Activated naive CD4-positive, alpha-beta T cell treated with anti-CD3 and anti-CD28 coated beads, Interleukin-2, amount 50 U/mL, for 16 hours (primary cell): ENCODE results near the gene KIF25.

Source experiments
- DNase-seq: peaks from one replicate; pipeline ENCODE4 v3.0.0-alpha.2; 2020

The KIF25 gene

DNA sequence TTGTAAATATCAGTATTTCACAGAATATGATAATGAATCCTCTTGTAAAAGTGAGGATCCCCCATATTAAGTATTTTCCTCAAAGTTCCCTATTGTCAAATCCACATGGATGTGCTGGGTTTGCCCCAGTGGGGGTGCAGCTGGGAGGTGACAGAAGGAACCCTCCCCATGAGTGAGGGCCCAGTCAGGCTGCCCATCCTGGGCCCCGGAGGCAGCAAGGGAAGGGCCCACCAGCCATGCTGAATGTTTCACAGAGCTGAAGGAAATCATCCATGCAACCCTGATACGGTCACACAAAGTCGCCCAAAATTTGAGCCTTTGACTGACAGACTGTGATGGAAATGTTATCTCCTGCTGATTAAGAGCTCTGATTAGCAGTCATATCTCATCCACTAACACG, 41.8 kb downstream of the KIF25 start:
- no peak for DNase-seq

DNA sequence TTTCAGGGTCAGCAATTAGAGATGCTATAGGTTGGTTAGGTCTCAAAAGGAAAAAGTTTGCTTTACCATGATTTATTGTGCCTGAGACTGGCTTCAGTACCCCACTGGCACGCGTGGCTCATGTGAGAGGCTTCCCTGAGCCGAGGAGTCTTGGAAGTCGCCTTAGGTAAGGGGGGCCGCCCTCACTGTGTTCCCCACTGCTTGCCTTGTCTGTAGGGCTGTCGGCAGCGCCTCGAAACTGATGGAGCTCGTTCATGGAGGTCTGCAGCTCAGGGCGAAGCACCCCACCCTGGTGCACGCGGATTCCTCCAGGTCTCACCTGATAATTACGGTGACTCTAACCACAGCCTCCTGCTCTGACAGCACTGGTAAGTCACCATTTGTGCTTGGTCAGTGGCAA, 42.4 kb downstream of the KIF25 start:
- no peak for DNase-seq

DNA sequence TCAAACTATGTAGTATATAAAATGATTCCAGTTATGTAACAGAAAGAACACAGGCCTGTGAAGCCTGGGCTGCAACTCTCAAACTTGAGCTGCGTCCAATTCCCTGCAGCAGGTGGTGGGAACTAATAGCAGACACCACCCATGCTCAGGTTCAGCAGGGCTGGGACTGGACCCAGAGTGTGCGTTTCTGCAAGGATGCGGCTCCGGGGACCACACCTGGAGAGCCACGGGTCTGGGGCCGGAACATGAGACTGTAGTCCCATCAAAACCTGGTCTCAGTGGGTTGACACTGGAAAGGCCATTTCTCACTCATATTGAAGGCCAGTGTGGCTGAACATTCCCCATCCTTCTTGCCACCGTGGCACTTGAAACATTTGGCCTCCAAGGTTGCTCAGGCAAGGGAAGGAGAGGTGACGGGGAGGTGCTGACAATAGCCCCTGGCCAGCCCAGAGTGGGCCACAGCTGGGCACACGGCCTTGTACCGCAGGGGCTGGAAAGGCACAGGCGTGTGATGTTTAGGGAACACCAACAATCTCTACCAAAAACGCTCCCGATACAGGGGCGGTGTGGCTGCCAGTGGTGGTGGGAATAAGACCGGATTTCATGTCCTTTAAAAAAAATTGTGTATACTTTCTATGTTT, 43.5 kb downstream of the KIF25 start:
- no peak for DNase-seq

DNA sequence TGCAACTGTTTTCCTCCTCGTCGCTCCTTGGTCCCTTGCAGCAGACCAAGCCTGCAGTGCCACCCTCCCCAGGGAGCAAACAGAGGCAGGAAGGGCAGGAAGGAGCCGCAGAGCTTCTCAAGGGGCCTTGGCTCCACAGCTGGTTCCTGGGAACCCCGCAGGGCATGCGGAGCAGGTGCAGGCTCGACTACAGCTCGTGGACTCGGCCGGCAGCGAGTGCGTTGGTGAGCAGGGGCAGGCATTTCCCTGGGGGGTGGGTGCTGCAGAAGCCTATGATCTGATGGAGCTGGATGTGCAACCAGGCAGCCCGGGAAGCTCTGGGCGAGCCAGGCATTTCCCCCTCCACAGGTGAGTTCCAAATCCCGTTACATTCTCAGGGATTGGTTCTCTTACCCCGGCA, 44.5 kb downstream of the KIF25 start:
- DNase-seq, result peak; percentile 6

DNA sequence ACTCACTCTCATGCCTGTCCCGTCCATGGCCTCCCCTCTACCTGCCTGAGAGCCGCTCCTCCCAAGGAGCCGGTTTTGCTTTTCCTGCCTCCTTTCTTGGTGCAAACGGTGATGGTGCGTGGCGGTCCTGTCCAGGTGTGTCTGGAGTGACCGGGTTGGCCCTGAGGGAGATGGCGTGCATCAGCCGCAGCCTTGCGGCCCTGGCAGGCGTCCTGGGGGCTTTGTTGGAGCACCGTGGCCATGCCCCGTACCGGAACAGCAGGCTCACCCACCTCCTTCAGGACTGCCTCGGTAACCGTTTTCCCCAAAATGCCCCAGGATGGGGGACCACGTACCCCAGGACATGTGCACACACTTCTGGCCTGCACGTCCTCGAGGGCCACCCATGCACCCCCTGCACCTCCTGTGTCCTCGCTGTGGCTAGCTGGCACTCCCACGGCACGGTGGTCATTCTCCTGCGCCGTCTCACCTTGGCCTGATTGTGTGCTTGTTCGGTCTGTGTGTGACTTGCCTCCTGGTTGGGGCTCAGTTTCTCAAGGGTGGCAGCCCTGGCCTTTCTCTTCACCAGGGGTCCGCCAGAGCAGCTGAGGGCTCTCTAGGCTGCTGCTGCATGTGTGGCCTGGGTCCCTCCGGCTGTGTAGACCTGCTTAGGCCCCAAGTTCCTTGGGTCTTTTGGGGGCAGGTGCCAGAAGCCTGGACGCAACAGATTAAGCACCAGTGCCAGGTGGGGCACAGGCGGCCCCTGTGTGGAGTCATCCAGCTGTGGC, 45.1 kb downstream of the KIF25 start:
- peak; percentile 5 for DNase-seq

DNA sequence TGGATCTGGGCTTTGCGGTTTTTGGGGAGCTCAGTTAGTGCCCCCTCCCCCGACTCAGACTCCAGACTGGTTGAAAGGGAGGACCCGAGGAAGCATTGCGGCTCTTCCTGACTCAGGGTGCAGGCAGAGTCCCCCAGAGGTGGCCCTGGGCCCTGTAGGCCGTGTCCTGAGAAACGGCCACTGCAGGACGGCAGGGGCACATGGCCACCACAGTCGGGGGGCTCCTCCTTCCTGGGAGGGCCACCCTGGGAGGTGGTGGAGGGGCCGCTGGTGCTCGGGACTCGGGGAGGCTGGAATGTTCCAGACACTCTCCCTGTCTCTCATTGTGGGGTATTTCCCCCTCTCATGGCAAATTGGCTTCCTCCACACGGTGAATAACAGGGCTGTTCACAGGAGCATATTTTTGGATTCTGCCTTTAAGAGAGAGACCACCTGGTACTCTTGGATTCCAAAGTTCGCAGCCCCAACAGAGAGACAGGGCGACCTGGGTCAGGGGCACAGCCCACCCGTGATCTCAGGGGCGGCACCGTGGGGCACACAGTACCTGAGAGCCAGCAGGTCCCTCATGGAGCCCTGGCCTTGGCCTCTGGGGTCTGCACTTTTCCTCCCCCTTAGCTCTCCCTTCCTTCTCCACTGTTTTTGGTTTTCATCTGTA, 45.8 kb downstream of the KIF25 start:
- DNase-seq, result no peak

DNA sequence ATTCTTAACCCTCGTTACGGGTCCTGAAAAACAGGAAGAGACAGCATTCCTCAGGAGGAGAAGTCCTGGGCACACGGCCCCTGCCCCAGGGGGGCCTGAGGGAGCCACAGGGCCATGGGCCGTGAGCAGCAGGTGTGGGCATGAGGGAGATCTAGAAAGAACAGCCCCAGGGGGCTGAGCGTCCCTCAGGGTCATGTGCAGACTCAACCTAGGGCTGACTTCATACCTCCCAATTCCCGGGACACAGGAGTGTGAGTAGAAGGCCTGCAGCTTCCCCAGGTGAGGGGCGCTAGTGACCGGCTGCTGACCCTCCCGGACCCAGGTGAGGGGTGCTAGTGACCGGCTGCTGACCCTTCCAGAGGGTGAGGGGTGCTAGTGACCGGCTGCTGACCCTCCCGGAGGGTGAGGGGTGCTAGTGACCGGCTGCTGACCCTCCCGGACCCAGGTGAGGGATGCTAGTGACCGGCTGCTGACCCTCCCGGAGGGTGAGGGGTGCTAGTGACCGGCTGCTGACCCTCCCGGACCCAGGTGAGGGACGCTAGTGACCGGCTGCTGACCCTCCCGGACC, 46.5 kb downstream of the KIF25 start:
- no peak for DNase-seq

DNA sequence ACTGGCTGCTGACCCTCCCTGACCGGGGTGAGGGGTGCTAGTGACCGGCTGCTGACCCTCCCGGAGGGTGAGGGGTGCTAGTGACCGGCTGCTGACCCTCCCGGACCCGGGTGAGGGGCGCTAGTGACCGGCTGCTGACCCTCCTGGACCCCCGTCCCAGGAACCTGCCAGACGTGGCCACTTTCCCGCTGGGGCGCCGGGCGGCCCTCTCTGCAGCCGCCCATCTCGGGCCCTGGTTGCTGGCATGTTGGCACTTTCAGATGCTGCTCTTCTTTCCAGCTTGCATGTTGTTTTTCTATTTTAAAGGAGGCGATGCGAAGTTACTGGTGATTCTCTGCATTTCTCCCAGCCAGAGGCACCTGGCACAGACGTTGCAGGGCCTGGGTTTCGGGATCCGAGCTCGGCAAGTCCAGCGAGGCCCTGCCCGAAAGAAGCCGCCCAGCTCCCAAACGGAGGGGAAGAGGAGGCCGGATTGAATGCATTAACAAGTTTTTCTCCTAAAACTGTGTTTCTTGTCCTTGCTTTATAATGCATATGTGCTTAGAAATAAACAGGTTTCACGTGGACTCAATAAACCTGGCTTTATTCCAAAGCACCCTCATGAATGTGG, 47.2 kb downstream of the KIF25 start:
- no peak for DNase-seq

DNA sequence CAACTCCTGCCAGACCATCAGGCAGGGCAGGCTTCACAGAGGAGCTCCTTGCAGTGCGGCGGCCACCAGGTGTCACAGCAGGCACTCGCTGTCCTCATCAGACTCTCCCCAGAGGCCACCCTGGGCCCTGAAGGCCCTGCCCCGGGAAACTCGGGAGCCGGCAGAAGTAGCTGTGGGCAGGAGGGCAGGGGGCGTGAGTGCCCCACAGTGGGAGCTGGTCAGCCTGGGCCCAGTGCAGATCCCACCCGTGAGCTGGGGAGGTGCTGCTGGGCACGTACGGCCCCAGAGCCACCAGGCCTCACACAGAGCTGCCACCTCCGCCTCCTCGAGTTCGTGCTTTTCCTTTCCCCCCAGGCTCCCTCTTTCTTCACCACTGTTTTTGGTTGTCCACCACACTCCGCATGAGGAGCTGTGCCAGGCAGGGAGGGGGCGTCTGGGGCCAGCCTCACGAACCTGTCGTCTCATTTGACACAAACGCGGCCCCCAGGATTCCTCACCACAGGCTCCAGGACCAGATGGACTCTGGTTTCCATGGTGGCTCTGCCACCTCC, 47.7 kb downstream of the KIF25 start:
- no peak for DNase-seq

DNA sequence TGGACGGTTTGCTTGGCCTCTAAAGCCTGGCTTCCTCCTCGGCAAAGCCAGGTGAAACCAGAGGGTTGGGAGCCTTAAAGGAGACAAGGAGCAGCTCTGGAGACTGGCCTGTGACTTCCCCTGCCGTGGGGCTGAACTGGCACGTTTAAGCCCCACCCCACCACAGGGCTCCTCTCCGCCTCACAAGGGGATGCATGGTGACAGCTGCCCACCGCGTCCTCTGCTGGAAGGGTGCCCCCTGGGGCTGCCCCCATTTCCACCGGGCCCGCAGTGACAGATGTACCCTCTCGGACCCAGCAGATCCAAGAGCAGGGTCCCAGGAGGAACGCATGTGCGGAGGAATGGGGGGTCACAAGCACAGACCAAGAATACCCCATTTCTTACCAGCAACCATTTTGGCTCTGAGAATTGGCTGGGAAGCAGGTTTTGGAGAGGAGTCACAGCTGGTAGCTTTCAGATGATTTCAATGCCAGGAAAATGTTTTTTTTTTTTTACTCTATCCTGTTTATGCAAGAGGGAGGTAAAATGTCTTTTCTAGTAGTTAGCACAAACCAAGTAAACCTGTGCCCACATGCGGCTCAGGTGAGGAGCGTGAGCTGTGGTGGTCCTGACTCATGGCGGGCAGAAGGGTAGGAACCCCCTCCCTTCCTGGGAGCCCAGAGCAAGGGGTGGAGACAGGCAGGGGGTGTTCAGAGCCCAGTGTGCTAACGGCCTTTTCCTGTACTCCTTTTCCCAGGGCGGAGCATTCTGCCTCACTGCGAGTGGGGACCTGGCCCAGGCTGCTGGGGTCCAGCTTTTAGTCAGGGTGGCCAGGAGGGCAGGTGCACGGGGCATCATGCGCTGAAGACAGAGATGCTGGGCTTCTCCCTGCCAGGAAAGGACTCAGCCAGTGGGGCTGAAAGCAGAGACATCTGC, 48.5 kb downstream of the KIF25 start:
- no peak for DNase-seq

DNA sequence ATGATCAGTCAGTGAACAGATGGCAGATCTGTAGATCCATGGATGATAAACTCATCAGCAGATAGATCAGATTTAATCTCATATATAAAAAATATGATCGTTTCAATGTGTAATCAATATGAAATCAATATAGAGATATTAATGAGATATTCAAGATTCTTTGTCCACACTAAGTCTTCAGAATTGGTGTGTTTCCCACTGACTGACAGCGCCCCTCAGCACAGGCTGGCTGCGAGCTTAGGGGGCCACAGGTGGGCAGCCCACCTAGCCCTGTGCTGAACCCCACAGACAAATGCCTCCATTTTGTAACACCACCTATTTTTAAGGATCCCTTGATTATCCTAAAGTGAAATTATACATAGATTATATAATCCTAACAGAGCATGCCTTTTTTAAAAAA, 49.2 kb downstream of the KIF25 start:
- DNase-seq, result no peak

DNA sequence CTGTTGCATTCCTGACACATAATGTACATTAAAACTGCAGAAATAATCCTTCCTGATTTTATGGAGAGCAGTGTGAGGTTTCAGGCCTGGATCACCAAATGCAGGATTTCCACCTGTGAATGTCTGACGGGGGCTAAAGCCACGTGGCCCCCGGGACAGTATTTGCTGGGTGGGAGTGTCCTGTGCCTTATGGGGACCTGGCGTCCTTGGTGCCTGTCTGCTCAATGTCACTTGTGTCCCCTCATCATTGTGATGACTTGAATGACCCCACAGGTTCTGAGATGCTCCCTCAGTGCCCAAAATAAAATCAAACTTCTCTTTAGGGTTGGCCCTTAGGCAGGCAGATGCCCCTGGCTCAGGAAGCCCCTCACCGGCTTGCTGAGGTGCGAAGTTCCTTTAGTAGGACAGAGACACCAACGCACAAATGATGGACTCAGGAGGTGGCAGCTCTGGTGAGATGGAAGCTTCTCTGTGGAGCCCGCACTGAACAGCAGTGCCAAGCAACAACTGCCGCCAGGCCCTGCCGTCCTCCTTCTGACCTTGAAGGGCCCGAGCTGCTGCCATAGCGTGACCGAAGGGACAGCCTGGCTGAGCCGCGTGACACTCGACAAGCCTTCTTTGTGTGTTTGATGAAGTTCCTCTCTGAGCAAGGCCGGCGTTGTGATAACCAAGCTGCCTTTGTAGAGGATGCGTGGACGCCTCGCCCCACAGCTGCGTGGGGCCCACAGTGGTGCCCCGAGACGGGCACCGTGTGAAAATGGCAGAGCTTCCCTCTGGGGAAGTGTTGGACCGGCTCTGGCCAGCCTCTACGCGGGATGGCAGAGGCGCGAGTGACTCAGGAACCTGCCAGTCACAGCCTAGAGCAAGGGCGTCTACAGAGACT, 50.6 kb downstream of the KIF25 start:
- no peak for DNase-seq

DNA sequence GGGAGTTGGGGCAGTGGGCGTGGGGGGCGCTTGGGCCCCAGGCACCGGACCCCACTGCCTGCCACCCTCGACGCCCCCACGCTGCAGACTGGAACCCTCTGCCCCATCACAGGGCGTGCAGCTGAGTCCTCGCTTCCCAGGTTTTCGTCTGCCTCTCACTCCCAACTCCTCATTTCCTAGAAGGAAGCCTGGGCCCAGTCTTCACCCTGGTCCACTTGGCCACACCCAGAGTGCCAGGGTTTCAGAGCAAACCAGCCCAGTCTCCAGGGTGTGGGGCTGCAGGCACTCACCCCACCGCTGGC, 51.2 kb downstream of the KIF25 start:
- no peak for DNase-seq

DNA sequence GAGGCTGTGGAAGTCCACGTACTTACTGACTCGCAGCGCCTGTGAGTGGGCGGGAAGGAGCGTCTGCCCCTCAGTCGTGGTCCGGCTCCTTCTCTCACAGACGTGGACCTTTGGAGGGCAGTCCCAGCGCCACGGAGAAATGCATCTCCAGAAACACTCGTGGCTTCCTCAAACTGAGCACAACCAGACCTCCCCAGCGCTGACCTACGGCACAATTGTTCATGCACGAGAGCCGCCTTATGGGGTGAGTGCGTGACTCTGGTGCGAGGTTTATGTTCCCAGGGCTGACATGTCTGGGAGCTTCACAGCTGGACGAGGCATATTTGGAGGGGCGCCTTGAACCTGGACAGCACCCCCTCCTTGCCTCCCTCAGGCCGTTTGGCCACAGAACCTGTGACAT, 51.8 kb downstream of the KIF25 start:
- no peak for DNase-seq

DNA sequence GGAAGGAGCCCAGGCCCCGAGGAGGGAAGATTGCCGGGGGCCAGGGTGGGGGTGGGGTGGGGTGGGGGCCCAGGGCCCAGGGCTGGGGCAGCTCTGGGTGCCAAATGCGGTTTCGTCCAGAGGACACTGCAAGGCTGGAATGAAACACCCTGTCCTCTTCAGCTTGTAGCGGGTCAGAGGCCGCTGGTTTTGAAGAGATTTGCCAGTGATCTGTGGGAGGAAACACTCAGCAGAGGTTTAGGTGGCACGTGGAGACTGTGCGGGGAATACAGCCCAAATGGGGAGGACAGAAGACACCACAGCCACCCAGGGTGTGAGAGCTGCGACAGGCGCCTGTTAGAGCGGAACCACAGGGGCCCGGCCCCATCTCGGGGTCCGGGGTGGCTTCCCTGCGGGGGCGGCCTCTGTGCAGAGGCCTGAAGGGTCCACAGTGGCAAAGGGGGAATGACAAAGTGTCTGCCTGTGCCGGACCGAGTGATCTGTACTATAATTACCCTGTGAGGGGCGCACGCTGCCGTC, 52.3 kb downstream of the KIF25 start:
- peak; percentile 7 for DNase-seq

DNA sequence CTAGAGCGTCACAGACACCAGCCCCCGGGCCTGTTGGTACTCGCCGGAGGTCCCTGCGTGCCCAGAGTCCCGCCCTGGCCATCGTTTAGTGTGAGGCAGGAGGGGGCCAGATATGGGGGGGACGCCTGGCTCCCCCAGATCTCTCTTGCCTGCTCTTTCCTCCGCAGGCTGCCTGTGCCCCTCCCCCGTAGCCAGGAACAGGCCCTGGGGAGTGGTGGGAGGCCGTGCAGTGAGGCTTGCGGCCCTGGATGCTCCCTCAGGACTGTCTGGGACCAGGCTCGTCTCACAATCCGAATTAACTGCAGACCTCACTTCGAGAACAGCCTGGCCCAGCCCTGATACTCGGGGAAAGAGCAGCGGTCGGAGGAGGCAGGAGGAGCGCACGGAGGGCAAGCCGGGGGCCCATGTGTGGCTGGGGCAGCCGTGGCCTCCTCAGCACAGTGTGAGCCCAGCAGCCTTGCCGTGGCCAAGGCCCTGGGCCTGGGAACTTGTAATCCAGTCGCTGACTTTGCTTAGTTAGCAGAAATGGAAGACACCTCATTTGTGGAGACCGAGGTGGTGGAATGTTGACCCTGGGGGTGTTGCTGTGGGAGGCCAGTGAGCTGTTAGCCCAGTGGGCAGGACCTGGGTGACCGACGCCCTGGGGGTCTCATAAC, 52.9 kb downstream of the KIF25 start:
- no peak for DNase-seq

DNA sequence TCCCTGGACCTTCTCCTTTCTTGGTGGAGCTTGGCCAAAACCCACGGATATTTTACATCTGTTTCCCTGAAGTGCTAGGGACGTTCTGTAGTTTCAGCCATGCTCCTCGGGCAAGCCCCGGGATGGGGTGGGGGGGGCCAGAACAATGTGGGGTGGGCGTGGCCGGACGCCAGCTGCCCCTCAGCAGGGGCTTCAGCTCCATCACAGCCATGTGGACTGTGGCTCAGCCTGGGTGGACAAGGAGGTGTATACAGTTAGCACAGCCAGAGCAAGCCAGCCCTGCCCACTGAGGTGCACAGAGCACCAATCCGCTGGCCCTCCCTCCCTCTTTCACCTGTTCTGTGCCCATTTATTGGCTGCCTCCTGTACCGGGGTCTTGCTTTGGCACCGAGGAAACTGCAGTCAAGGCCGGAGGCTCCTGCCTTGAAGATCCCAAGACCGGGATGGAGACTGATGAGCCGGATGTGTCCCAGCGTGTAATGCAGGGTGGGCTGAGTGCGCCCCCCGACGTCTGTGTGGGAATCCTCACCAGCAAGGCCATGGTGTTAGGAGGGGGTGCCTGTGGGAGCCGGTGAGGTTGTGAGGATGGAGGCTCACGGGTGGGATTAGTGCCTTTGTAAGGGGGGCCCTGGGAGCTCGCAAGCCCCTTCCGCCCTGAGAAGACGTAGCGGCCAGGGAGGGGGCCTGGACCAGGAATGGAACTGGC, 53.6 kb downstream of the KIF25 start:
- no peak for DNase-seq

DNA sequence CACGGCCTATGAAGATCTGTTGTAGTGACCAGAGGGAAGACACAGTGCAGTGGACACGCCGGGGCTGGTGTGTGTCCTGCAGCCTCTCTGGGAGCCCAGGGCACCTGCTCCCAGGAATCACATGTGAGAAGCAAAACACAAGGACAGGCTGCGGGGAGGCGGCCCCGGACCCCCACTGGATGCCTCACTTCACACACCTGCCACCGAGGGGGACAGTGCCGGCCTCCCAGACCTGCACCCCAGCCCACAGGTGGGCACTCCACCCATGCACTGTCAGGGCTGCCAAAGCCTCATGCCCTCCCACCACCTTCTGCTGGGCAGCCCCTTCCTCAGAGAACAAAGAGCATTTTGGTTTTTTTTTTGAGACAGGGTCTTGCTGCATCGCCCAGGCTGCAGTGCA, 54.2 kb downstream of the KIF25 start:
- peak; percentile 9 for DNase-seq

DNA sequence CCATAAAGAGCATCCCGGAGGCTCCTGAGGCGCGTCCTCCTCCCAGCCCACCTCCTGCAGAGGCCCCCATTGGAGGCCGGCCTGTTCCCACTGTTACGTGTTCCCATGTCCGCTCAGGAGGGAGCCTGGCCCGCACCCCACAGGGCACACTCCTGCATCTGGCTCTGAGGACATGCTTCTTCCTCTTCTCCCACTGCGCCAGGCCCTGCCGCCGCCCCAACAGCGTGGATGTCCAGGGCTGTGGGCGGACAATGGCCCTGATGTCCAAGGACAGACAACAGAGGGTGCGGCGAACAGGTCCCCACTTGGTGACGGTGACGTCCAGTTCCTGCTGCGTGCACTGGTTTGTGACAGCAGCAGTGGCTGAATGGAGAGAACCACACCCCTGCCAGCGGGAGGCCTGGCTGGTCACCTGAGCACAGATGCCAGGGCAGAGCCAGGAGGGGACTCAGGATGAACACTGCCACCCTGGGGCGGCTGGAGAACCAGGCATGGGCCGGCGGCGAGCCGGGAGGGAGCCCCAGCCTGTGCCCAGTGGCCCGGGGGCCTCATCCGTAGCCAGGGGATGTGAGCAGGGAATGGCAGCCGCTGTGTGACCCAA, 54.9 kb downstream of the KIF25 start:
- DNase-seq, result no peak
